ENCODE data around the gene KCNJ14.

The KCNJ14 gene

DNA sequence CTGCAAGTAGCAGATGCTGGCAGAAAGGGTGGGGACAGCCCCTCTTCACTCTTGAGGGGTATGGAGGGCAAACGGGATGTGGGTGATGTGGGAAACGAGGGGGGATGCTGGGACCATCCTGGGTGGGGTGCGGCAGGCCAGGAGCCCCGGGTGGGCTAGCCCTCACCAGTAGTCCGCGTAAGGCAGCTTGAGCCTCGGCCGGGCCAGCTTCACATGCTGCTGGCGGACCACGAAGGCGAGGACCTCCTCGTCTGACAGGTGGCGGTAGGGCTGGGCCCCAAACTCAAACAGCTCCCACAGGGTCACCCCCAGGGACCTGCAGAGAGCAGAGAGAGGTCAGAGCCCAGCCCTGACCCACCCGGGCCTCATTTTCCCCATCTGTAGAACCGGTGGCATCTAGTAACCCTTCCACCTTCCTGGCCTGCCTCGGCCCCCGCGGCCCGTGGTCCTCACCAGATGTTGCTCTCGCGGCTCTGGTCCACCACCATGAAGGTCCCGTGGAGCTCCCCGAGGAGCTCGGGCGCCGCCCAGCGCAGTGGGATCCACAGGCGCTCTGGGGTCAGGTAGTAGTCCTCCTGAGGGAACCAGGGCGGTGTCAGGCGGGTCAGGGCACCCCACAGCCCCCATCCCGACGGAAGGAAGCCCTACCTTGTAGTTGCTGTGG, 45.6 kb downstream of the KCNJ14 start:
- H3K36me3 Mint-ChIP-seq (ENCODE audit: insufficient read depth): peaks cover 4% of the 10 kb centered on the region

DNA sequence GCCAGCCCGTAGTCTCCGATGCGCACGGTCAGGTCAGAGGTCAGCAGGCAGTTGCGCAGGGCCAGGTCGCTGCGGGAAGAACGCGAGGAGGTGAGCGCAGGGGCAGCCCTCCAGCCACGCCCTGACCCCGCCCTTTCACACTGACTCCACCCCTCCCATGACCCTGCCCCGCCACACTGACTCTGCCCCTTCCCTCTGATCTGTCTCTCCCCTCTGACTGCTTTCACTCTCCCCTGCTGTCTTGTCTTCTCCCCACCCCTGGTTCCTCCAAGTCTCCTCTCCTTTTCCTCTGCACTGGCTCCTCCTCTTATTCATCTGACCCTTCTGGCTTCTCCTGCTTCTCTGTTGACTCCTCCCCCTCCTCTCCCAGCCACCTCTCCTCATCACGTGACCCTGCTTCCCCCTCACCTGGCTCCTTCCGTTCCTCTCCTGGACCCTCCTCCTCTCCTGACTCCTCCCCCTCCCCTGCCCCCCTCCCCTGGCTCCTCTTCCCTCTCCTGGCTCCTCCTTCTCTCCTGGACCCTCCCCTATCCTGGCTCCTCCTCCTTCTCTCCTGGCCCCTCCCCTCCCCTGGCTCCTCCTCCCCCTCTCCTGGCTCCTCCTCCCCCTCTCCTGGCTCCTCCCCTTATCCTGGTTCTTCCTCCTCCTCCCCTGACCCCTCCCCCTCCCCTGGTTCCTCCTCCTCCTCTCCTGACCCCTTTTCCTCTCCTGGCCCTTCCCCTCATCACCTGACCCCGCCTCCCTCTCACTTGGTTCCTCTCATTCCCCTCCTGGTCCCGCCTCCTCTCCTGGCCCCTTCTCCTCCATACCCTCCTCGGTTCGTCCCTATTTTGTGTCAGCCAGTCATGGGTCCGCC, 46.3 kb downstream of the KCNJ14 start:
- Mint-ChIP-seq H3K27ac (ENCODE audit: low read depth) (peak overlapping the region; percentile 47), H3K27me3 (peaks cover 14% of the 10 kb centered on the region), H3K9me3 (no peaks in the 10 kb centered on the region), H3K4me3 (peak overlapping the region; percentile 53), H3K36me3 (ENCODE audit: insufficient read depth) (peaks cover 4% of the 10 kb centered on the region), H3K4me1 (peaks cover 26% of the 10 kb centered on the region)
- DNase-seq (ENCODE audit: low spot score in 2 of 2): no peak
- ATAC-seq (replicated peaks; ENCODE audit: extremely low read depth, poor library complexity, severe bottlenecking): peak; percentile 26

More for the DNA sequence above, 45.6 kb downstream of the KCNJ14 start:
- Mint-ChIP-seq H3K27me3 (peaks cover 20% of the 10 kb centered on the region), H3K4me3 (peak overlapping the region; percentile 53), H3K9me3 (no peaks in the 10 kb centered on the region), H3K27ac (ENCODE audit: low read depth) (no peak overlapping the region), H3K4me1 (peaks cover 26% of the 10 kb centered on the region)
- ATAC-seq (replicated peaks; ENCODE audit: extremely low read depth, poor library complexity, severe bottlenecking) (no peak), DNase-seq (ENCODE audit: low spot score in 2 of 2) (no peak)

DNA sequence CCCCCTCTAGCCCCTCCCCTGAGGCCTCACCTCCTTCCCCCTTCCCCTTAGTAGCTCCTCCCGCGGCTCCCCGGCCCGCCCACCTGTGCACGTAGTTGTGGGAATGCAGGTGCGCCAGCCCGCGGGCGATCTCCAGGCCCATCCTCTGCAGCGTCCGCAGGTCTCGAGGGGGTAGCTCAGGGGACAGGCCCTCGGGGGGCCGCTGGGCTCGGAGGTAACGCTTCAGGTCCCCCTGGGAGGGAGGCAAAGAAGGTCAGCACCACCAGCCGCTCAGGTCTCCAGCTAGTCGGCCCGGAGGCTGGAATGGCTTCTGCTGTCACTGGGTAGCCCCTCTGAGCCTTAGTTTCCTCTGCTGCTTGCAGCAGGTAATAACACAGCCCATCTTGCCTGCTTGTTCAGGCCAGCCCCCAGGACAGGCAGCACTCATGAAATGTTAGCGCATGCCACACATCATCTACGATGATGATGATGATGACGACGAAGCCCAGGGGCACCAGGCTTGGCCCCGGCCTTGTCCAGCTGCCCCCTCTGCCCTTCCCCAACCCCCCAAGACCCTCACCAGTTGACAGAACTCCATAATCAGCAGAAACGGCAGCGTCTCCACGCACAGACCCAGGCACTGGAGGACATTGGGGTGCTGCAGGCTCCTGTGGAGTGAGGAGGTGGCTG, 47.1 kb downstream of the KCNJ14 start:
- no peaks in the 10 kb centered on the region for H3K9me3 Mint-ChIP-seq
- peaks cover 6% of the 10 kb centered on the region for H3K36me3 Mint-ChIP-seq (ENCODE audit: insufficient read depth)
- peaks cover 8% of the 10 kb centered on the region for H3K27me3 Mint-ChIP-seq
- DNase-seq (ENCODE audit: low spot score in 2 of 2) (peak in 1 of 2 donors; percentile 44), ATAC-seq (replicated peaks; ENCODE audit: extremely low read depth, poor library complexity, severe bottlenecking) (peak; percentile 34)
- no peak overlapping the region for H3K27ac Mint-ChIP-seq (ENCODE audit: low read depth)
- H3K4me1 Mint-ChIP-seq: peaks cover 26% of the 10 kb centered on the region
- H3K4me3 Mint-ChIP-seq: peak overlapping the region; percentile 53

DNA sequence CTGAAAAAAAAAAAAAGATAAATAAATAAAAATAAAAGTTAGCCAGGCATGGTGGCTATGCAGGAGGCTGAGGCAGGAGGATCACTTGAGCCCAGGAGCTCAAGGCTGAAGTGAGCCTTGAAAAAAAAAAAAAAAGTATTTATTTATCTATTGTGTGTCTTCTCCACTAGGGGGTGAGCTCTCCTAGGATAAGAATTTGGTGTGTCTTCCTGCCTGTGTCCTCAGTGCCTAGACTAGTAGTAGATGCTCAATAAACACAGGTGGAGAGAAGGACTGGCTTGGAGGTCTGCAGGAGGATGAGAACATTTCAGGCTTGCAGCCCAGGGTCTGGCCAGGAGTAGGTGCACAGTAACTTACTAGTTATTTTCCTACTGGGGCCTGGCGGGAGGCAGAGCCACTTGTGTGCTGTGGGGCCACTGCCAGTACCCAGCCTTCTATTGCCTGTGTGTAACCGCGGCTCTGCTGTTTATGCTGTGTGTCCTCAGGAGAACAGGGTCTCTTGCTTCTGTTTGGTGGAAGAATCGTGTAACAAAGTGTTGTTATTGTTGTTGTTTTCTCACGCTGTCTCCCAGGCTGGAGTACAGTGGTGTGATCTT, 50.9 kb downstream of the KCNJ14 start:
- peaks cover 28% of the 10 kb centered on the region for H3K4me1 Mint-ChIP-seq
- DNase-seq (ENCODE audit: low spot score in 2 of 2): no peak
- peaks cover 6% of the 10 kb centered on the region for H3K36me3 Mint-ChIP-seq (ENCODE audit: insufficient read depth)
- no peaks in the 10 kb centered on the region for H3K9me3 Mint-ChIP-seq
- H3K27me3 Mint-ChIP-seq: no peaks in the 10 kb centered on the region
- H3K4me3 Mint-ChIP-seq: no peak overlapping the region
- no peak for ATAC-seq (replicated peaks; ENCODE audit: extremely low read depth, poor library complexity, severe bottlenecking)
- H3K27ac Mint-ChIP-seq (ENCODE audit: low read depth): no peak overlapping the region

DNA sequence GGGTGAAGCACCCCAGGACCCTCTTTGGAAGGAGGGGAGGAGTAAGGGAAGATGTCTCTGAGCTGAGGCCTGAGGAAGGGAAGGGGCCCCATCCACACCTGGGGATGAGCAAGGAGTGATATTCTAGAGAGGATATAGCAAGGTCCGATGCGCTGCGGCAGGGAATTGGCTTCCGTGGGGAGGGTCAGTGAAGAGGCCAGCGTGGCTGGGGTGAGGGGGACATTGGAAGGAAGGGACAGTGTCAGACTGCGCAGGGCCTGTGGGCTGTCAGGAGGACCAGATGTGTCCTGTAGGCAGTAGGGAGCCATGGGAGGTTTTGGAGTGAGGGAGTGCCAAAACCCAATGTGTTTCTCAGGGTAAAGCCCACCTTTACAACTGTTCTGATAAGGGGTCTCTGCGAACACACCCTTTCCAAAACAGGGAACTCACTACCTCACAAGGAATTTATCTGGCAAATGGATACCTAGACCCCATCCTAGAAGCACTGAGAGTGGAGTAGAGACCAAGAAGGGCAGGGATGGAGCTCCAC, 52.6 kb downstream of the KCNJ14 start:
- Mint-ChIP-seq H3K36me3 (ENCODE audit: insufficient read depth) (peaks cover 4% of the 10 kb centered on the region), H3K9me3 (no peaks in the 10 kb centered on the region), H3K4me3 (no peak overlapping the region), H3K27me3 (no peaks in the 10 kb centered on the region), H3K27ac (ENCODE audit: low read depth) (no peak overlapping the region), H3K4me1 (peaks cover 16% of the 10 kb centered on the region)
- DNase-seq (ENCODE audit: low spot score in 2 of 2): no peak
- ATAC-seq (replicated peaks; ENCODE audit: extremely low read depth, poor library complexity, severe bottlenecking): no peak

DNA sequence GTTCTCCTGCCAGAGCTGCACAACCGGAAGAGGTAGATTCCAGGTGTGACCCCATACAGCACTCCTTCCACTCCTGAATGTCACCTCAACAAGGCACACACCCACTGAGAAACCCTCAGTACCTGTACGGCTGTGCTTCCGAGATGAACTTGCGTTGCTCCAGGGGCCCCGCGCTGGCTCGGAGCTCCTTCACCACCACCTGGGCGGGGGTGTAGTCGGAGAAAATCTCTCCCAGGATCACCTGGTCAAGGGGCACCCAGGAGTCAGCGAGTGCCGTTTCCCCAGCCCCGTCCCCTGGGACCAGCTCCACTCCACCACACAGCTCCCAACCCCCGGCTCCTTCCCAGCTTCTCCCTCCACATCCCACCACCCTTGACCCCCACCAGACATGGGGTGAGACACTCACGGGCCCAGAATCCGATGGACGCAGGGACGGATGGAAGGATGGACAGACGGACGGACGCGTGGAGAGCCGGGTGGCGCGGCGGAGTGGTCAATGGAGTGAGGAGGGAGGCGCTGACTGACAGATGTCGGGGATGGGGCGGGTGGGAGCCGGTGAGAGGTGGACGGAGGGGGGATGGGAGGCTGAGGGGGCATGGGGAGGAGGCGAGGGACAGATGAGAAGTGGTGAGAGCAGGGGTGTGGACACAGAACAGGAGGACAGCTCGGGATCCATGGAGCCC, 53.5 kb downstream of the KCNJ14 start:
- no peak overlapping the region for H3K4me3 Mint-ChIP-seq
- no peaks in the 10 kb centered on the region for H3K27me3 Mint-ChIP-seq
- no peak overlapping the region for H3K27ac Mint-ChIP-seq (ENCODE audit: low read depth)
- DNase-seq (ENCODE audit: low spot score in 2 of 2) (no peak), ATAC-seq (replicated peaks; ENCODE audit: extremely low read depth, poor library complexity, severe bottlenecking) (no peak)
- peaks cover 13% of the 10 kb centered on the region for H3K4me1 Mint-ChIP-seq
- H3K9me3 Mint-ChIP-seq: no peaks in the 10 kb centered on the region
- H3K36me3 Mint-ChIP-seq (ENCODE audit: insufficient read depth): peaks cover 6% of the 10 kb centered on the region

DNA sequence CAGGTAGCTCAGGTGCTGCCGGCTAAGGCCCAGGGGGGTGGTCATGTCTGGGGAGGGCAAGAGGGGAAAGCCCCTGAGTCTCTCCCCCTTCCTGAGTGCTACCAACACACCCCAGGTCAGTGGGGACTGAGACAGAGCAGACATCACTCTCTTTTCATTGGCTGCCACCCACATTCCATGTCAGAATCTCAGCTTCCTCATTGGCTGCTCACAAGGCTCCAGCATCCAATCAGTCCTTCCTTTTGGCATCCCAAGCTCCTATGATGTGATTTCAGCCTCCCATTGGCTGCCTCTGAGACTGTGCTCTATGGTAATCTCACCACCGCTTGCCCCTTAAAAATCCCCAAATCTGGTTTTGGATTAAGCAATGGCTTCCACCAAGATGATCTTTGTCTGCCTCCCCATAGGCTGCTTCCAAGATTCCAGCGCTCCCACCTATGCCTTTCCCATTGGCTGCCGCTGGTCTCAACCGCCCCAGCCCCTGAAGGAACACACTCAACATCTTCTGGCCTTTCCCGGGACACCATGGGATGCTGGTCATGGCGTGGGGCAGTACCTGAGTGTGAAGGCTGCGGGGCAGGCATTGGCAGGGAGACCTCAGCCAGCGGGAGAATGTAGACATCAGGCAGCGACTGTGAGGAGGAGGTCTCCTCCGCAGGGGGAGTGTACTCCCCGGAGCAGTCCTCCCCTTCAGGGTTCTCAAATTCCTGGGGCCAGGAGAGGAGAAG, 54.3 kb downstream of the KCNJ14 start:
- no peak for DNase-seq (ENCODE audit: low spot score in 2 of 2)
- H3K9me3 Mint-ChIP-seq: no peaks in the 10 kb centered on the region
- no peak overlapping the region for H3K4me3 Mint-ChIP-seq
- no peaks in the 10 kb centered on the region for H3K27me3 Mint-ChIP-seq
- H3K36me3 Mint-ChIP-seq (ENCODE audit: insufficient read depth): peaks cover 9% of the 10 kb centered on the region
- peaks cover 16% of the 10 kb centered on the region for H3K4me1 Mint-ChIP-seq
- no peak overlapping the region for H3K27ac Mint-ChIP-seq (ENCODE audit: low read depth)
- no peak for ATAC-seq (replicated peaks; ENCODE audit: extremely low read depth, poor library complexity, severe bottlenecking)

DNA sequence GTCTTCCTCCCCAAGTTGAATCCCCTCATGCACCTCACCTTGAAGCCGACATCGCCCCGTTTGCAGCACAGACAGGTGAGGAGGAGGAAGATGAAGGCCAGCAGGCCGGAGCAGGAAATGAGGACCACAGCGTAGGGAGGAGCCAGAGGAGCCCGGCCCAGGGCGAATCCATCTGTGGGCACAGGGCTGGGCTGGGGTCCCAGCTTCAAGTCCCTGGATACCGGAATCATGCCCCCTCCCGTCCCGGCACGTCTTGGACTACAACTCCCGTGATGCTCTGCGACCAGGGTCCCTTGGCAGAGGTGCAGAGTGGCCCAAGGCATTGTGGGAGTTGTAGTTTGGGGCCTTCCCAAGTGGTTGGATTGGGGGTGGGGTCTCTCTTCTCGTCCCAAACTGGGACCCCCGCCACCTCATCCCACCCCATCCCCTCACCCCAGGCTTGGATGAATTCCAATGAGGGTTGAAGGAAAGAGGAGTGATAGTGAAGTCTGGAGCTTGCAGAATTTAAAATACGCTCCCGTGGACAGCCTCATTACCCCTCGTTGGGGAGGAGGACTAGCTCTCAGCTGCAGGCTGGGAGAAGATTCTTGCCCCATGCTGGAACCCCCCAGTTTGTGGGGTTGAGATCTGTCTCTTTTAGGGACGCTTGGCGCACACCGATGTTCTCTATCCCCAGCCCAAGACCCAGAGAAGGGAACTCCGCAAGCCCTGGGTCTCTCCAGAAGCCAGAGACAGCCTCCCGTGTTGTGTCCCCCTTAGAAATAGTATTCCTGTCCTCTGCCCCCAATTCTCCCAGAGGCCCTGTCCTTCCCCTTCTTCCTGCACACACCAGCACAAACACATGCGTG, 55.3 kb downstream of the KCNJ14 start:
- no peak overlapping the region for H3K27ac Mint-ChIP-seq (ENCODE audit: low read depth)
- DNase-seq (ENCODE audit: low spot score in 2 of 2) (peak; percentile 63 to 69), ATAC-seq (replicated peaks; ENCODE audit: extremely low read depth, poor library complexity, severe bottlenecking) (peak; percentile 29)
- H3K4me1 Mint-ChIP-seq: peaks cover 16% of the 10 kb centered on the region
- no peaks in the 10 kb centered on the region for H3K27me3 Mint-ChIP-seq
- peaks cover 9% of the 10 kb centered on the region for H3K36me3 Mint-ChIP-seq (ENCODE audit: insufficient read depth)
- H3K9me3 Mint-ChIP-seq: no peaks in the 10 kb centered on the region
- H3K4me3 Mint-ChIP-seq: no peak overlapping the region

DNA sequence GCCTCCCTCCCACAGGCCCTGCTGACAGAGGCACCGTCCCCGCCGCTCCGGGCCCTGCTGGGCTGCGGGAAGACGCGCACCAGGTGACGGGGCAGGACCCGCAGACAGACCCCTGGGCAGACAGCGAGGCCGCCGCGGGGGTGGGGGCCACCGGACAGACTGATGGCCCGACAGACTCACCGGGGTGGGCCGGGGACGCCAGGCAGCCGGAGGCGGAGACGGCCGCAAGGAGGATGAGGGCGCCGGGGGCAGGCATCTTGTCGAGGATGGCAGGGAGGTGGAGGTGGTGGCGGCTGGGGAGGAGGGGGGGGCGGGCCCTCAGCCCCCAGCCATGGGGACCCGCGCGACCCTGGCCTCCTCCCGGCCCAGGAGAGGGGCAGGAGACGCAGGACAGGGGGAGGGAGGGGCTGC, 56.0 kb downstream of the KCNJ14 start:
- peaks cover 16% of the 10 kb centered on the region for H3K4me1 Mint-ChIP-seq
- no peak overlapping the region for H3K27ac Mint-ChIP-seq (ENCODE audit: low read depth)
- H3K4me3 Mint-ChIP-seq: no peak overlapping the region
- H3K9me3 Mint-ChIP-seq: no peaks in the 10 kb centered on the region
- H3K27me3 Mint-ChIP-seq: no peaks in the 10 kb centered on the region
- ATAC-seq (replicated peaks; ENCODE audit: extremely low read depth, poor library complexity, severe bottlenecking) (peak; percentile 6), DNase-seq (ENCODE audit: low spot score in 2 of 2) (no peak)
- H3K36me3 Mint-ChIP-seq (ENCODE audit: insufficient read depth): peaks cover 9% of the 10 kb centered on the region

DNA sequence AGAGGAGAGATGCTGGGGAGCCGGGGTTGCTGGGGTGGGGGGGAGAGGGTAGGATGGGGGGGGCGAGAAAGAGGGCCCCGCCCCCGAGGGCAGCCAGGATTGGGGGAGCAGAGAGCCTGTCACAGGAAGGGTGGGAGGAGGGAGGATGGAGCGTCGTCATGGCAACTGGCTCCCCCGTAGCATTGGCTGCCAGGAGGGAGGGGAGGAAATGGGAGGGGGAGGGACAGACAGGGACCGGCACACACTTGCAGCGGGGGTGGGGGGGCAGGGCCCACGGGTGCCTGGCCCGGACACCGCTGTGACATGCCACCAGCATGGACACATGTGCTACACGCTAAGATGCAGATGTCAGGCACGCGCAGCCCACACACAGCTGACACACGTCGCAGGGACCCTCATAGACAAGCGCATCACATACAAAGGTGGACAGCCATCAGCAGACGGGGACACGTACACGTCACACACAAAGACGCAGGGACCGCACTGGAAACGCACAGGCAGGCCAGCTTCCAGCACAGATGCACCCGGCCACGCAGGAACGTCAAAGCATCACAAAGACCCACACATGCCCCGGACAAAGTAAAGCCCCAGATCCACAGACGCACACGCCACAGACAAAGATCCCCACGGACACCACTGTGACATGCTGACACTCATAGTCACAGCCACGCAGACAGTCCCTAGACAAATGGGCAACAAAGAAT, 56.6 kb downstream of the KCNJ14 start, which contains the start of gene LMTK3:
TSS of gene LMTK3 (minus strand) at position 36 of the 704 bp plus-strand sequence. CDS start 259 bp downstream, outside the sequence.
- Mint-ChIP-seq H3K4me3 (no peak within 1 kb of the TSS), H3K4me1 (peaks cover 16% of the 10 kb centered on the region), H3K9me3 (no peaks in the 10 kb centered on the region), H3K27ac (ENCODE audit: low read depth) (no peak within 1 kb of the TSS), H3K36me3 (ENCODE audit: insufficient read depth) (peaks cover 9% of the 10 kb centered on the region), H3K27me3 (no peaks in the 10 kb centered on the region)
- peak; percentile 56 to 77 for DNase-seq (ENCODE audit: low spot score in 2 of 2)
- peak; percentile 63 for ATAC-seq (replicated peaks; ENCODE audit: extremely low read depth, poor library complexity, severe bottlenecking)

Measured in central memory CD8-positive, alpha-beta T cell (primary cell).